SK-N-SH treated with all-trans-retinoic acid at 6 μM for 48 hours (cell line): ENCODE measurements around the gene STK32B.

Source experiments
- ATAC-seq: fragments of 200-7000 bp; cut with Tn5 transposase; 3 replicates; pipeline ENCODE4 v1.9.1; 2020; ENCODE audit warnings: mild to moderate bottlenecking, moderate library complexity
- ARNTL ChIP-seq: fragments of 450-650 bp; formaldehyde crosslinking; IDR thresholded peaks from 2 replicates; pipeline ENCODE4 v1.5.0; 2020; ENCODE audit warnings: low read depth, mild to moderate bottlenecking, moderate library complexity, borderline replicate concordance
- BACH2 ChIP-seq: fragments of 250-450 bp; sonication (Bioruptor Pico); IDR thresholded peaks from 2 replicates; pipeline ENCODE4 v1.9.0; 2021; ENCODE audit warnings: mild to moderate bottlenecking, borderline replicate concordance
- CREB5 ChIP-seq: fragments of 250-450 bp; sonication (Bioruptor Pico); IDR thresholded peaks from 2 replicates; pipeline ENCODE4 v1.5.1; 2020; ENCODE audit warnings: low read depth, mild to moderate bottlenecking, moderate library complexity
- CSDC2 ChIP-seq: fragments of 250-450 bp; sonication (Bioruptor Pico); IDR thresholded peaks from 2 replicates; pipeline ENCODE4 v1.5.0; 2020; ENCODE audit warnings: mild to moderate bottlenecking, moderate library complexity
- ESRRG ChIP-seq: fragments of 250-450 bp; sonication (Bioruptor Pico); IDR thresholded peaks from 2 replicates; pipeline ENCODE4 v1.6.1; 2021; ENCODE audit warnings: mild to moderate bottlenecking
- ISL1 ChIP-seq: fragments of 250-450 bp; sonication (Bioruptor Pico); IDR thresholded peaks from 2 replicates; pipeline ENCODE4 v2.1.2; 2022; ENCODE audit warnings: mild to moderate bottlenecking, moderate library complexity
- OSR1 ChIP-seq: fragments of 250-450 bp; sonication (Bioruptor Pico); IDR thresholded peaks from 2 replicates; pipeline ENCODE4 v1.8.0; 2022; ENCODE audit warnings: moderate library complexity, mild to moderate bottlenecking, inconsistent platforms
- PATZ1 ChIP-seq: fragments of 250-450 bp; sonication (Bioruptor Pico); IDR thresholded peaks from 2 replicates; pipeline ENCODE4 v1.8.0; 2020; ENCODE audit warnings: mild to moderate bottlenecking, moderate library complexity, borderline replicate concordance
- POU6F1 ChIP-seq: fragments of 250-450 bp; sonication (Bioruptor Pico); IDR thresholded peaks from 2 replicates; pipeline ENCODE4 v1.8.0; 2021; ENCODE audit warnings: low read depth, mild to moderate bottlenecking, moderate library complexity, borderline replicate concordance
- PPARA ChIP-seq: fragments of 250-450 bp; sonication (Bioruptor Pico); IDR thresholded peaks from 2 replicates; pipeline ENCODE4 v1.5.0; 2020; ENCODE audit warnings: mild to moderate bottlenecking, borderline replicate concordance
- RARB ChIP-seq: fragments of 250-450 bp; sonication (Bioruptor Pico); IDR thresholded peaks from 2 replicates; pipeline ENCODE4 v1.8.0; 2021; ENCODE audit warnings: mild to moderate bottlenecking, moderate library complexity
- SNAI2 ChIP-seq: fragments of 250-450 bp; sonication (Bioruptor Pico); IDR thresholded peaks from 2 replicates; pipeline ENCODE4 v1.5.0; 2020; ENCODE audit warnings: mild to moderate bottlenecking, moderate library complexity
- TCF4 ChIP-seq: fragments of 250-450 bp; sonication (Bioruptor Pico); IDR thresholded peaks from 2 replicates; pipeline ENCODE4 v1.8.0; 2021; ENCODE audit warnings: mild to moderate bottlenecking, moderate library complexity, borderline replicate concordance
- TOX ChIP-seq: fragments of 250-450 bp; sonication (Bioruptor Pico); IDR thresholded peaks from 2 replicates; pipeline ENCODE4 v1.8.0; 2021; ENCODE audit warnings: mild to moderate bottlenecking, moderate library complexity, borderline replicate concordance
- TSHZ2 ChIP-seq: fragments of 250-450 bp; sonication (Bioruptor Pico); IDR thresholded peaks from 2 replicates; pipeline ENCODE4 v1.5.0; 2020; ENCODE audit warnings: mild to moderate bottlenecking, moderate library complexity
- ZC3H10 ChIP-seq: fragments of 250-450 bp; sonication (Bioruptor Pico); IDR thresholded peaks from 2 replicates; pipeline ENCODE4 v1.5.1; 2021; ENCODE audit warnings: mild to moderate bottlenecking, moderate library complexity
- ZFP3 ChIP-seq: fragments of 250-450 bp; sonication (Bioruptor Pico); IDR thresholded peaks from 2 replicates; pipeline ENCODE4 v1.5.0; 2020; ENCODE audit warnings: mild to moderate bottlenecking, moderate library complexity
- ZFP30 ChIP-seq: fragments of 450-650 bp; formaldehyde crosslinking; IDR thresholded peaks from 2 replicates; pipeline ENCODE4 v1.5.0; 2022; ENCODE audit warnings: mild to moderate bottlenecking, moderate library complexity
- ZNF565 ChIP-seq: fragments of 450-650 bp; formaldehyde crosslinking; conservative IDR thresholded peaks from 2 replicates; pipeline ENCODE4 v1.5.0; 2020; ENCODE audit warnings: low read depth, mild to moderate bottlenecking, moderate library complexity
- ZNF70 ChIP-seq: fragments of 450-650 bp; formaldehyde crosslinking; IDR thresholded peaks from 2 replicates; pipeline ENCODE4 v1.5.0; 2020; ENCODE audit warnings: mild to moderate bottlenecking, moderate library complexity
- ZNF8 ChIP-seq: fragments of 450-650 bp; formaldehyde crosslinking; IDR thresholded peaks from 2 replicates; pipeline ENCODE4 v1.5.0; 2020; ENCODE audit warnings: mild to moderate bottlenecking, moderate library complexity

Gene STK32B

GRCh38 chr4:5374592-5374991, 323.3 kb downstream of the STK32B start (continued):
- TF ChIP-seq CREB5 (CRISPR knock-in tag): no peak
- TF ChIP-seq OSR1 (CRISPR knock-in tag): no peak
- no peak for TF ChIP-seq ZNF70 (CRISPR knock-in tag)
- TF ChIP-seq SNAI2 (CRISPR knock-in tag): no peak
- TF ChIP-seq ARNTL (CRISPR knock-in tag): no peak
- no peak for TF ChIP-seq ZNF565 (CRISPR knock-in tag)
- no peak for TF ChIP-seq CSDC2

GRCh38 chr4:5374994-5375393, 323.7 kb downstream of the STK32B start:
- TF ChIP-seq ZFP3 (CRISPR knock-in tag) (no peak), TCF4 (CRISPR knock-in tag) (no peak), BACH2 (CRISPR knock-in tag) (no peak), ZC3H10 (CRISPR knock-in tag) (no peak), CSDC2 (no peak), ZNF70 (CRISPR knock-in tag) (no peak), ISL1 (no peak), POU6F1 (CRISPR knock-in tag) (no peak), SNAI2 (CRISPR knock-in tag) (no peak), ZNF8 (no peak), TOX (CRISPR knock-in tag) (no peak), ZFP30 (no peak)
- TF ChIP-seq, all 23 proteins: peak for 0
- ATAC-seq: no peak

GRCh38 chr4:5376015-5376414, 324.7 kb downstream of the STK32B start:
- TF ChIP-seq ZNF70 (CRISPR knock-in tag) (no peak), PATZ1 (CRISPR knock-in tag) (no peak), PPARA (no peak), RARB (no peak), CREB5 (CRISPR knock-in tag) (no peak), ZC3H10 (CRISPR knock-in tag) (no peak), ZNF8 (no peak)
- ATAC-seq: no peak

- no peak for TF ChIP-seq ZNF565 (CRISPR knock-in tag)
- no peak for TF ChIP-seq POU6F1 (CRISPR knock-in tag)
- no peak for TF ChIP-seq CSDC2
- TF ChIP-seq ISL1: no peak
- TF ChIP-seq BACH2 (CRISPR knock-in tag): no peak
- no peak for TF ChIP-seq PPARA
- no peak for TF ChIP-seq TSHZ2 (CRISPR knock-in tag)
- TF ChIP-seq RARB: no peak
- TF ChIP-seq ARNTL (CRISPR knock-in tag): no peak
- no peak for TF ChIP-seq CREB5 (CRISPR knock-in tag)
- TF ChIP-seq ESRRG: no peak
- TF ChIP-seq ZC3H10 (CRISPR knock-in tag): no peak
- TF ChIP-seq ZFP3 (CRISPR knock-in tag): no peak
- no peak for TF ChIP-seq SNAI2 (CRISPR knock-in tag)
- TF ChIP-seq ZFP30: no peak
- no peak for TF ChIP-seq PATZ1 (CRISPR knock-in tag)
- TF ChIP-seq, all 23 proteins: peak for 0
- ATAC-seq: no peak
Observed at GRCh38 chr4:5378002-5378401, 326.7 kb downstream of the STK32B start.
